Neural cell (in vitro differentiated cells): ENCODE data around the gene TMEM208. TPM values are rescaled to one million over a fixed set of nuclear protein-coding genes. Genes with fewer than 3 reads are reported as not detected.

Experiments
- H2AFZ ChIP-seq: fragments of 200-600, 300-800 bp; sonication (generic), shearing (Covaris generic); 2 replicates; pipeline ENCODE4 v1.6.0; 2014; ENCODE audit warnings: low read depth, mild to moderate bottlenecking, antibody characterized with exemption, low read length, moderate library complexity
- H3F3A ChIP-seq: fragments of 200-600 bp; shearing (Covaris generic); 2 replicates; pipeline ENCODE4 v1.6.1; 2016; ENCODE audit warnings: mild to moderate bottlenecking, moderate library complexity, mixed read lengths, antibody characterized with exemption, low read length; ENCODE audit not compliant: insufficient read depth, poor library complexity, severe bottlenecking
- H3K27ac ChIP-seq: fragments of 200-600, 300-800 bp; sonication (generic), shearing (Covaris generic); 2 replicates; pipeline ENCODE4 v1.5.1; 2014; ENCODE audit warnings: mild to moderate bottlenecking, low read length, moderate library complexity
- H3K27me3 ChIP-seq: fragments of 300-800, 200-600 bp; sonication (generic), shearing (Covaris generic); 2 replicates; pipeline ENCODE4 v1.6.0; 2014; ENCODE audit warnings: mild to moderate bottlenecking, low read depth, low read length, moderate library complexity; ENCODE audit not compliant: insufficient read depth
- H3K36me3 ChIP-seq: fragments of 300-800, 200-600 bp; sonication (generic), shearing (Covaris generic); 2 replicates; pipeline ENCODE4 v1.5.1; 2014; ENCODE audit warnings: mild to moderate bottlenecking, antibody characterized with exemption, low read length, moderate library complexity; ENCODE audit not compliant: insufficient read depth
- H3K4me2 ChIP-seq: fragments of 300-800, 200-600 bp; sonication (generic), shearing (Covaris generic); 2 replicates; pipeline ENCODE4 v1.6.0; 2014; ENCODE audit warnings: mild to moderate bottlenecking, low read length
- H3K4me3 ChIP-seq: fragments of 300-800, 200-600 bp; sonication (generic), shearing (Covaris generic); 2 replicates; pipeline ENCODE4 v1.5.1; 2014; ENCODE audit warnings: mild to moderate bottlenecking, low read length, moderate library complexity
- H3K79me2 ChIP-seq: fragments of 200-600 bp; shearing (Covaris generic); replicated peaks from 2 replicates; pipeline ENCODE4 v1.6.0; 2014; ENCODE audit warnings: mild to moderate bottlenecking, low read length, moderate library complexity; ENCODE audit not compliant: insufficient read depth
- H3K9ac ChIP-seq: fragments of 300-800, 200-600 bp; sonication (generic), shearing (Covaris generic); 2 replicates; pipeline ENCODE4 v1.6.1; 2016; ENCODE audit warnings: mild to moderate bottlenecking, low read length, mixed read lengths
- H3K9me2 ChIP-seq: fragments of 200-600 bp; shearing (Covaris generic); 2 replicates; pipeline ENCODE4 v1.6.1; 2016; ENCODE audit warnings: mild to moderate bottlenecking, low read length, mixed read lengths; ENCODE audit not compliant: insufficient read depth
- H3K9me3 ChIP-seq: fragments of 200-600, 300-800 bp; sonication (generic), shearing (Covaris generic); 2 replicates; pipeline ENCODE4 v1.6.1; 2016; ENCODE audit warnings: mild to moderate bottlenecking, mixed run types, low read length, moderate library complexity, mixed read lengths
- H4K20me1 ChIP-seq: fragments of 200-600 bp; shearing (Covaris generic); 2 replicates; pipeline ENCODE4 v1.6.1; 2016; ENCODE audit warnings: mild to moderate bottlenecking, mixed run types; ENCODE audit not compliant: insufficient read depth
- CTCF ChIP-seq: fragments of 450-650 bp; IDR thresholded peaks from 2 replicates; pipeline ENCODE4 v1.5.1; 2014; ENCODE audit warnings: antibody characterized with exemption, mild to moderate bottlenecking, moderate library complexity; ENCODE audit not compliant: poor library complexity, severe bottlenecking
- EP300 ChIP-seq: fragments of 450-650 bp; conservative IDR thresholded peaks from 2 replicates; pipeline ENCODE4 v1.6.1; 2014; ENCODE audit warnings: antibody characterized with exemption, mild to moderate bottlenecking, moderate library complexity; ENCODE audit not compliant: poor library complexity, severe bottlenecking
- EZH2 ChIP-seq: fragments of 200-600, 300-800 bp; shearing (Covaris generic), sonication (generic); IDR thresholded peaks from 2 replicates; pipeline ENCODE4 v1.6.1; 2014; ENCODE audit warnings: antibody characterized with exemption, low read length, borderline replicate concordance, mild to moderate bottlenecking; ENCODE audit not compliant: insufficient read depth, poor library complexity, severe bottlenecking
- MXI1 ChIP-seq: fragments of 450-650 bp; conservative IDR thresholded peaks from 2 replicates; pipeline ENCODE4 v1.6.1; 2014; ENCODE audit warnings: antibody characterized with exemption, mild to moderate bottlenecking; ENCODE audit not compliant: poor library complexity, severe bottlenecking
- POLR2AphosphoS5 ChIP-seq: IDR thresholded peaks from 2 replicates; pipeline ENCODE4 v1.6.1; 2012
- RAD21 ChIP-seq: fragments of 450-650 bp; conservative IDR thresholded peaks from 2 replicates; pipeline ENCODE4 v1.6.1; 2014; ENCODE audit warnings: antibody characterized with exemption, mild to moderate bottlenecking, moderate library complexity
- REST ChIP-seq: IDR thresholded peaks from 2 replicates; pipeline ENCODE4 v1.6.1; 2012; ENCODE audit warnings: borderline replicate concordance
- SMC3 ChIP-seq: fragments of 450-650 bp; conservative IDR thresholded peaks from 2 replicates; pipeline ENCODE4 v1.6.1; 2014; ENCODE audit warnings: antibody characterized with exemption, mild to moderate bottlenecking, moderate library complexity; ENCODE audit not compliant: poor library complexity
- TAF1 ChIP-seq: IDR thresholded peaks from 2 replicates; pipeline ENCODE4 v1.6.1; 2012; ENCODE audit warnings: low read depth
- polyA plus RNA-seq: library from polyadenylated mRNA; depleted of rRNA; stranded (reverse); fragments of >200 nt; gene quantifications from 2 replicates; pipeline ENCODE4 v1.2.3, GENCODE V29; 2014

TMEM208 gene
- polyA plus RNA-seq, 1 donor from 2014 or later: 53.5 TPM

- Histone ChIP-seq H3F3A (no peaks in the 10 kb centered on the region), H3K9ac (no peak overlapping the region), H3K4me2 (no peak overlapping the region), H3K79me2 (no peaks in the 10 kb centered on the region), H3K4me3 (no peak overlapping the region), H3K36me3 (no peaks in the 10 kb centered on the region), H3K27me3 (no peaks in the 10 kb centered on the region), H2AFZ (no peak overlapping the region), H4K20me1 (no peaks in the 10 kb centered on the region), H3K27ac (no peak overlapping the region), H3K9me2 (no peaks in the 10 kb centered on the region), H3K9me3 (no peaks in the 10 kb centered on the region)
- no peak for TF ChIP-seq REST
- no peak for TF ChIP-seq POLR2AphosphoS5
- TF ChIP-seq TAF1: no peak
- TF ChIP-seq RAD21: no peak
- TF ChIP-seq EP300: no peak
- TF ChIP-seq EZH2: no peak
- TF ChIP-seq SMC3: no peak
- no peak for TF ChIP-seq CTCF
- TF ChIP-seq MXI1: no peak
These were observed 15.3 kb upstream of the TMEM208 start for GRCh38 chr16:67211674-67212073.

- no peaks in the 10 kb centered on the region for H3F3A ChIP-seq
- H4K20me1 ChIP-seq: no peaks in the 10 kb centered on the region
- TF ChIP-seq EP300 (no peak), TAF1 (no peak), REST (no peak), MXI1 (no peak), SMC3 (no peak), EZH2 (no peak), RAD21 (no peak), CTCF (no peak), POLR2AphosphoS5 (no peak)
- H3K4me3 ChIP-seq: no peak overlapping the region
- H3K9me2 ChIP-seq: no peaks in the 10 kb centered on the region
- H3K79me2 ChIP-seq: no peaks in the 10 kb centered on the region
- no peaks in the 10 kb centered on the region for H3K36me3 ChIP-seq
- H3K27ac ChIP-seq: no peak overlapping the region
- no peaks in the 10 kb centered on the region for H3K27me3 ChIP-seq
- H3K4me2 ChIP-seq: no peak overlapping the region
- no peak overlapping the region for H3K9ac ChIP-seq
- H3K9me3 ChIP-seq: no peaks in the 10 kb centered on the region
- no peak overlapping the region for H2AFZ ChIP-seq
These were observed 14.2 kb upstream of the TMEM208 start for GRCh38 chr16:67212766-67213165.
